K562 (cell line): ENCODE results near the gene OR52B6. TPM values are rescaled to one million over a fixed set of nuclear protein-coding genes. Genes with fewer than 3 reads are reported as not detected.

Experiments used
- CBX1 ChIP-seq: sonication (generic); IDR thresholded peaks from 2 replicates; pipeline ENCODE4 v1.6.1; 2016; ENCODE audit warnings: antibody characterized with exemption, low read depth, mild to moderate bottlenecking
- EP300 ChIP-seq: IDR thresholded peaks from 2 replicates; pipeline ENCODE4 v1.6.1; 2012; ENCODE audit warnings: low read length, improper control_type of control experiment
- FOXJ2 ChIP-seq: fragments of 200-800 bp; sonication (Bioruptor generic); IDR thresholded peaks from 2 replicates; pipeline ENCODE4 v1.6.1; 2016; ENCODE audit warnings: missing genetic modification characterization, missing compliant biosample characterization
- HDAC1 ChIP-seq, 2 experiments: fragments of 450-650 bp; IDR thresholded peaks; 2 replicates each; pipeline ENCODE4 v1.6.1; 2016 to 2017; ENCODE audit warnings: inconsistent platforms in 1 of 2, mild to moderate bottlenecking in 1 of 2, moderate library complexity in 1 of 2
- HNRNPL ChIP-seq: fragments of 200-400 bp; formaldehyde crosslinking; IDR thresholded peaks from 2 replicates; pipeline ENCODE4 v1.6.1; 2017; ENCODE audit warnings: low read depth, mild to moderate bottlenecking, low read length
- LCOR ChIP-seq: sonication (generic); formaldehyde crosslinking; IDR thresholded peaks from 2 replicates; pipeline ENCODE4 v1.8.0; 2022; ENCODE audit warnings: mild to moderate bottlenecking, missing genetic modification reagents
- MTA3 ChIP-seq: fragments of 450-650 bp; formaldehyde crosslinking; IDR thresholded peaks from 2 replicates; pipeline ENCODE4 v1.6.1; 2017; ENCODE audit warnings: mild to moderate bottlenecking, borderline replicate concordance
- NR2F6 ChIP-seq: fragments of 450-650 bp; formaldehyde crosslinking; IDR thresholded peaks from 2 replicates; pipeline ENCODE4 v1.4.0; 2020; ENCODE audit warnings: mild to moderate bottlenecking
- PHF8 ChIP-seq: fragments of 200-600 bp; sonication (generic); IDR thresholded peaks from 2 replicates; pipeline ENCODE4 v1.6.1; 2012; ENCODE audit warnings: mixed run types, mild to moderate bottlenecking, inconsistent platforms, low read length, moderate library complexity, borderline replicate concordance
- PKNOX1 ChIP-seq: fragments of 450-650 bp; IDR thresholded peaks from 2 replicates; pipeline ENCODE4 v1.6.1; 2016
- SP1 ChIP-seq: sonication (generic); formaldehyde crosslinking; IDR thresholded peaks from 2 replicates; pipeline ENCODE4 v1.8.1; 2022; ENCODE audit warnings: mild to moderate bottlenecking, missing genetic modification reagents
- STAG1 ChIP-seq: sonication (generic); formaldehyde crosslinking; IDR thresholded peaks from 2 replicates; pipeline ENCODE4 v1.5.0; 2020; ENCODE audit warnings: missing genetic modification reagents, borderline replicate concordance
- TEAD4 ChIP-seq, 2 experiments: sonication (generic) in 1 of 2; formaldehyde crosslinking in 1 of 2; IDR thresholded peaks; 2 replicates each; pipeline versions ENCODE4 v1.6.1 to v1.8.0; 2012 to 2022; ENCODE audit warnings: borderline replicate concordance in 1 of 2, inconsistent platforms in 1 of 2, low read length in 1 of 2, mild to moderate bottlenecking in 1 of 2, missing genetic modification reagents in 1 of 2
- ZNF507 ChIP-seq: conservative IDR thresholded peaks from 2 replicates; pipeline ENCODE4 v1.6.1; 2017; ENCODE audit warnings: missing genetic modification characterization, missing compliant biosample characterization
- ZNF766 ChIP-seq: fragments of 200-800 bp; sonication (Bioruptor generic); conservative IDR thresholded peaks from 2 replicates; pipeline ENCODE4 v1.6.1; 2016; ENCODE audit warnings: missing genetic modification characterization, missing compliant biosample characterization
- polyA plus RNA-seq, 8 experiments: library from polyadenylated mRNA; depleted of rRNA in 4 of 8; stranded (reverse) in 5 of 8; unstranded in 3 of 8; fragments of >200 nt; fragmentation: Nextera tagmentation in 2 of 8; fragmentation: Illumina TruSeq in 1 of 8; extraction: Ambion mirVana in 2 of 8; extraction: Trizol in 1 of 8; gene quantifications; 2 replicates each; pipeline versions ENCODE4 v1.2.1 to v1.2.3, GENCODE V29; 2011 to 2014; ENCODE audit warnings: inconsistent platforms in 1 of 8, missing spikeins in 1 of 8
- total RNA-seq, 7 experiments: library from RNA; depleted of rRNA in 6 of 7; stranded (reverse); fragments of >200 nt in 6 of 7; fragmentation: Illumina TruSeq in 2 of 7; extraction: Trizol in 2 of 7; gene quantifications; 2 replicates each; pipeline versions ENCODE4 v1.2.1 to v1.2.3, GENCODE V29; 2011 to 2021; ENCODE audit warnings: low replicate concordance in 1 of 7
- TF ChIP-seq, protein P1 (sequence below): fragments of 250-450 bp; sonication (Bioruptor Pico); IDR thresholded peaks from 2 replicates; pipeline ENCODE4 v1.5.0; 2020; ENCODE audit warnings: mild to moderate bottlenecking
- TF ChIP-seq, protein P2 (sequence below): sonication (generic); formaldehyde crosslinking; IDR thresholded peaks from 2 replicates; pipeline ENCODE4 v1.8.1; 2023; ENCODE audit warnings: mild to moderate bottlenecking, missing genetic modification reagents, moderate library complexity
- TF ChIP-seq, protein P3 (sequence below): fragments of 200-800 bp; sonication (Bioruptor generic); IDR thresholded peaks from 2 replicates; pipeline ENCODE4 v1.6.1; 2017; ENCODE audit warnings: missing genetic modification characterization, missing compliant biosample characterization

The OR52B6 gene
- total and polyA plus RNA-seq, 9 of the 15 experiments (the other 6 are each of a cell fraction or from before 2014, with no cell fraction given) = not detected

GRCh38 chr11:5624489-5625279 lies 44.0 kb downstream of the OR52B6 start, which contains the start of gene TRIM34 (continued):
- TF ChIP-seq FOXJ2 (tag) (no peak), LCOR (peak; percentile 41; the same call in 1 of the 2 replicates), CBX1 (no peak), TEAD4 (IDR thresholded peaks at IDR 0.05; ENCODE audit: low read length) (no peak), TEAD4 (CRISPR knock-in tag; IDR thresholded peaks at IDR 0.05; ENCODE audit: borderline replicate concordance) (no peak), EP300 (no peak), PKNOX1 (peak; percentile 81), NR2F6 (no peak), HNRNPL (no peak), PHF8 (peak; percentile 52; the same call in 1 of the 2 replicates), STAG1 (no peak), HDAC1 (IDR thresholded peaks at IDR 0.05) (no peak), ZNF766 (CRISPR knock-in tag) (no peak), ZNF507 (tag) (no peak), SP1 (peak; percentile 58; the same call in 1 of the 2 replicates), MTA3 (no peak)
- TF ChIP-seq, protein P1, sequence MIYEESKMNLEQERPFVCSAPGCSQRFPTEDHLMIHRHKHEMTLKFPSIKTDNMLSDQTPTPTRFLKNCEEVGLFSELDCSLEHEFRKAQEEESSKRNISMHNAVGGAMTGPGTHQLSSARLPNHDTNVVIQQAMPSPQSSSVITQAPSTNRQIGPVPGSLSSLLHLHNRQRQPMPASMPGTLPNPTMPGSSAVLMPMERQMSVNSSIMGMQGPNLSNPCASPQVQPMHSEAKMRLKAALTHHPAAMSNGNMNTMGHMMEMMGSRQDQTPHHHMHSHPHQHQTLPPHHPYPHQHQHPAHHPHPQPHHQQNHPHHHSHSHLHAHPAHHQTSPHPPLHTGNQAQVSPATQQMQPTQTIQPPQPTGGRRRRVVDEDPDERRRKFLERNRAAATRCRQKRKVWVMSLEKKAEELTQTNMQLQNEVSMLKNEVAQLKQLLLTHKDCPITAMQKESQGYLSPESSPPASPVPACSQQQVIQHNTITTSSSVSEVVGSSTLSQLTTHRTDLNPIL = no peak
- TF ChIP-seq, protein P2, sequence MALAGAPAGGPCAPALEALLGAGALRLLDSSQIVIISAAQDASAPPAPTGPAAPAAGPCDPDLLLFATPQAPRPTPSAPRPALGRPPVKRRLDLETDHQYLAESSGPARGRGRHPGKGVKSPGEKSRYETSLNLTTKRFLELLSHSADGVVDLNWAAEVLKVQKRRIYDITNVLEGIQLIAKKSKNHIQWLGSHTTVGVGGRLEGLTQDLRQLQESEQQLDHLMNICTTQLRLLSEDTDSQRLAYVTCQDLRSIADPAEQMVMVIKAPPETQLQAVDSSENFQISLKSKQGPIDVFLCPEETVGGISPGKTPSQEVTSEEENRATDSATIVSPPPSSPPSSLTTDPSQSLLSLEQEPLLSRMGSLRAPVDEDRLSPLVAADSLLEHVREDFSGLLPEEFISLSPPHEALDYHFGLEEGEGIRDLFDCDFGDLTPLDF (CRISPR knock-in tag) = no peak
- TF ChIP-seq, protein P3, sequence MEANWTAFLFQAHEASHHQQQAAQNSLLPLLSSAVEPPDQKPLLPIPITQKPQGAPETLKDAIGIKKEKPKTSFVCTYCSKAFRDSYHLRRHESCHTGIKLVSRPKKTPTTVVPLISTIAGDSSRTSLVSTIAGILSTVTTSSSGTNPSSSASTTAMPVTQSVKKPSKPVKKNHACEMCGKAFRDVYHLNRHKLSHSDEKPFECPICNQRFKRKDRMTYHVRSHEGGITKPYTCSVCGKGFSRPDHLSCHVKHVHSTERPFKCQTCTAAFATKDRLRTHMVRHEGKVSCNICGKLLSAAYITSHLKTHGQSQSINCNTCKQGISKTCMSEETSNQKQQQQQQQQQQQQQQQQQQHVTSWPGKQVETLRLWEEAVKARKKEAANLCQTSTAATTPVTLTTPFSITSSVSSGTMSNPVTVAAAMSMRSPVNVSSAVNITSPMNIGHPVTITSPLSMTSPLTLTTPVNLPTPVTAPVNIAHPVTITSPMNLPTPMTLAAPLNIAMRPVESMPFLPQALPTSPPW (CRISPR knock-in tag) = peak; percentile 28; the same call in 1 of the 2 replicates
